Renal cortex interstitium (tissue), 15 donors: ENCODE results near the gene BET1. TPM values are rescaled to one million over a fixed set of nuclear protein-coding genes. Genes with fewer than 3 reads are reported as not detected.

ENCODE experiments used
- DNase-seq, 11 donors: peaks; one replicate each; pipeline ENCODE4 v3.0.0-alpha.2; 2013; ENCODE audit warnings: low read depth in 9 of 11, low spot score in 4 of 11; ENCODE audit errors: extremely low read depth in 1 of 11
- long read RNA-seq, 16 experiments: transcript quantifications; one replicate each; lab custom pipeline, GENCODE V29; 2026
- polyA plus RNA-seq, 3 donors: library from polyadenylated mRNA; unstranded; fragments of 120-200 nt; gene quantifications; one replicate each; pipeline ENCODE4 v1.2.1, GENCODE V29; 2013; ENCODE audit not compliant: insufficient read length in 3 of 3

BET1 gene, protein sequence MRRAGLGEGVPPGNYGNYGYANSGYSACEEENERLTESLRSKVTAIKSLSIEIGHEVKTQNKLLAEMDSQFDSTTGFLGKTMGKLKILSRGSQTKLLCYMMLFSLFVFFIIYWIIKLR
- 10 to 100 TPM; 46.5 to 52.2 (median 47.4) TPM for polyA plus RNA-seq
- long read RNA-seq, donor 1, transcript BET1-204 (3 exons, 601 nt), result minor isoform, 8 of 28 reads
- long read RNA-seq, donor 1, transcript BET1-201 (4 exons, 1,504 nt), result major isoform, 18 of 28 reads
- long read RNA-seq, donor 1, partial matches to known transcripts, result 0 of 28 reads
- long read RNA-seq, donor 1, other reads (novel, unspliced or antisense), result 0 of 28 reads
- long read RNA-seq, donor 2, transcript BET1-201 (4 exons, 1,504 nt), result major isoform, 16 of 22 reads
- long read RNA-seq, donor 2, transcript BET1-204 (3 exons, 601 nt), result minor isoform, 6 of 22 reads
- long read RNA-seq, donor 2, partial matches to known transcripts, result 0 of 22 reads
- long read RNA-seq, donor 2, other reads (novel, unspliced or antisense), result 0 of 22 reads
- long read RNA-seq, donor 3, transcript BET1-201 (4 exons, 1,504 nt), result major isoform, 60 of 492 reads
- long read RNA-seq, donor 3, transcript BET1-204 (3 exons, 601 nt), result minor isoform, 12 of 492 reads
- long read RNA-seq, donor 3, partial matches to known transcripts, result 419 of 492 reads
- long read RNA-seq, donor 3, other reads (novel, unspliced or antisense), result 0 of 492 reads
- long read RNA-seq, donor 4, transcript BET1-201 (4 exons, 1,504 nt), result major isoform, 43 of 51 reads
- long read RNA-seq, donor 4, transcript BET1-204 (3 exons, 601 nt), result minor isoform, 8 of 51 reads
- long read RNA-seq, donor 4, partial matches to known transcripts, result 0 of 51 reads
- long read RNA-seq, donor 4, other reads (novel, unspliced or antisense), result 0 of 51 reads
- long read RNA-seq, donor 5, result 0 reads
- long read RNA-seq, donor 6, transcript BET1-204 (3 exons, 601 nt), result minor isoform, 9 of 25 reads
- long read RNA-seq, donor 6, transcript BET1-201 (4 exons, 1,504 nt), result major isoform, 15 of 25 reads
- long read RNA-seq, donor 6, partial matches to known transcripts, result 0 of 25 reads
- long read RNA-seq, donor 6, other reads (novel, unspliced or antisense), result 0 of 25 reads
- long read RNA-seq, donor 7, transcript BET1-201 (4 exons, 1,504 nt), result major isoform, 47 of 56 reads
- long read RNA-seq, donor 7, transcript BET1-204 (3 exons, 601 nt), result minor isoform, 8 of 56 reads
- long read RNA-seq, donor 7, partial matches to known transcripts, result 0 of 56 reads
- long read RNA-seq, donor 7, other reads (novel, unspliced or antisense), result 0 of 56 reads
- long read RNA-seq, donor 8, result 0 reads
- long read RNA-seq, donor 9, transcript BET1-201 (4 exons, 1,504 nt), result major isoform, 39 of 51 reads
- long read RNA-seq, donor 9, transcript BET1-204 (3 exons, 601 nt), result minor isoform, 12 of 51 reads
- long read RNA-seq, donor 9, partial matches to known transcripts, result 0 of 51 reads
- long read RNA-seq, donor 9, other reads (novel, unspliced or antisense), result 0 of 51 reads
- long read RNA-seq, donor 10, transcript BET1-204 (3 exons, 601 nt), result minor isoform, 7 of 42 reads
- long read RNA-seq, donor 10, transcript BET1-201 (4 exons, 1,504 nt), result major isoform, 34 of 42 reads
- long read RNA-seq, donor 10, partial matches to known transcripts, result 0 of 42 reads
- long read RNA-seq, donor 10, other reads (novel, unspliced or antisense), result 0 of 42 reads
- long read RNA-seq, donor 11, transcript BET1-201 (4 exons, 1,504 nt), result major isoform, 43 of 49 reads
- long read RNA-seq, donor 11, transcript BET1-204 (3 exons, 601 nt), result minor isoform, 6 of 49 reads
- long read RNA-seq, donor 11, partial matches to known transcripts, result 0 of 49 reads
- long read RNA-seq, donor 11, other reads (novel, unspliced or antisense), result 0 of 49 reads
- long read RNA-seq, donor 12, transcript BET1-201 (4 exons, 1,504 nt), result major isoform, 10 of 13 reads
- long read RNA-seq, donor 12, partial matches to known transcripts, result 0 of 13 reads
- long read RNA-seq, donor 12, other reads (novel, unspliced or antisense), result 0 of 13 reads
- long read RNA-seq, donor 13, result 0 reads
- long read RNA-seq, donor 14, transcript BET1-201 (4 exons, 1,504 nt), result major isoform, 35 of 43 reads
- long read RNA-seq, donor 14, transcript BET1-204 (3 exons, 601 nt), result minor isoform, 8 of 43 reads
- long read RNA-seq, donor 14, partial matches to known transcripts, result 0 of 43 reads
- long read RNA-seq, donor 14, other reads (novel, unspliced or antisense), result 0 of 43 reads
- long read RNA-seq, donor 15, transcript BET1-201 (4 exons, 1,504 nt), result major isoform, 18 of 21 reads
- long read RNA-seq, donor 15, partial matches to known transcripts, result 0 of 21 reads
- long read RNA-seq, donor 15, other reads (novel, unspliced or antisense), result 0 of 21 reads
- long read RNA-seq, donor 16, transcript BET1-201 (4 exons, 1,504 nt), result major isoform, 116 of 129 reads
- long read RNA-seq, donor 16, transcript BET1-204 (3 exons, 601 nt), result minor isoform, 12 of 129 reads
- long read RNA-seq, donor 16, partial matches to known transcripts, result 0 of 129 reads
- long read RNA-seq, donor 16, other reads (novel, unspliced or antisense), result 0 of 129 reads

DNA sequence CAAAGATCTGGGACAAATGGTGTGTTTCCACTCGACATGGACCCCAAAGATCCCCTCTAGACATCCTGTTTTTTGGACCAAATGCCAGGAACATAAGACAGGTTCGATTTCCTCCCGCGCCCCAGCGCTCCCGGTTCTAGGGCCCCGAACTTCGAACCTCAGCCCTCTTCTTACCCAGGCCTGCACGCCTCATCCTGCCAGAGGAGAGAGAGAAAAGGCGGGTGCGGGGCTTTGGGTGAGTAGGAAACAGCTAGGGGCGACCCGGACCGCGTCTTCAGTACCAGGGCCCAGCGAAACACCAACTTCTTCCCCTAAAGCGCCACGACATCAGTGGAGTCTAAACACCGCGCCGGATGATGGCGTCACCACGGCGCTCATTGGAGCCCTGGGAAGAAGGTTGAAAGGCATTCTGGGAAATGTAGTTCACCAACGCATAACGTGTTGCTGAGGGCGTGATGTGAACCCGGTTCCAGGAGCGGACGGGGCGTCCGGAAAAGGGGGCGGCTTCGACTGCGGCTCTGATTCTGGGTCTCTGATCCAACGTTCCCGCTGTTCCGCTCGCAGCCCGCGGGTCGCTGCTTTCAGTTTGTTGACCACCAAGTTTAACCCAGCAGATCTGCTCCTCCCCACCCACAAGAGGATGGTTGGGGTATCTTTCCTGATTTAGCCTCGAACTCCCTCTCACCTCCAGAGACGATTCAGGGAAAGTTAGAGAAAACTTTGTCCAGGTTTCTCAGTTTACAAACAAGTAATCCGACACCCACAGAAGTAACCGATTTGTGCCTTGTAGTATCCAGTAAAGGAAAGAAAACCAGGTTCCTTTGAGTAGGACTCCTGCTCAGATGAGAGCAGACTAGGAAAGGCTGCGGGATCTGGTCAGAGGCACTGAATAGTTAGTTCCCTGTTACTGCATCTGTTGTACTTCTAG, at the start of gene BET1:
Gene BET1, minus strand, starts transcription at position 332 of the 928 bp plus-strand sequence. Its CDS starts 139 bp downstream, at position 193.
- peak; percentile 91 to 99 (median 97) for DNase-seq

- no peak for DNase-seq
These were observed 49.4 kb upstream of the BET1 start for GRCh38 chr7:94053532-94053931.

DNA sequence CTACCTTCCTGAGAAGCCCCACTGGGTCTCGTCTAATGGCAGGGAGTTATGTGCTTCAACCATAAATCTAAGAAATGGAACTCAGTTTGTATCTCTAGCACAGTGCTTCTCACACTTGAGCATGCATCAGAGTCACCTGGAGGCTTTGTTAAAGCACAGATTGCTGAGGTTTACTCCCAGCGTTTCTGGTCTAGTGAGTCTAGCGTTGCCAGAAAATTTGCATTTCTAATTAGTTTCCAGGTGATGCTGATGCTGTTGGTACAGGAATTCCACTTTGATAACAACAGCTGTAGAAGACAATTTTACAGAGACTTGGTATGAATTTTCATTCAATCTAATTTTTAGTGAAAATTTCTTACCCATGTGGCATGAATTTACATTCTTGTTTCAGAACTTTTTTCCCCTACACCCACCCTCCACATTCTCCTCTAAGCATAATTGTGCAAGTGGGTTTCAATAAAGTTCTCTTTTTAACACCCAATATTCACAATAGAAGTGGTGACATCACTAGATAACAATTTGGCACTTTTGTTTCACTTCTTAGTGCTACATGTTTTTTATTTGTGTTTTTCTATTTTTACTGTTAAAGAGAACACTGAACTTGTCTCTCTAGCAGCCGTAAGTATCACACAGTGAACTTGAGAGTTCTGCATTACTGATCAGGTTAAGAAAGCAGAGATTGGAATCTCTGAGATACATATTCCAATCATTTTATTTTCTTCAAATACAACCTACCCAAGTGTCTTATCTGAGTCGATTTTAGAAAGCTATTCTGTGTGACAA, 48.4 kb upstream of the BET1 start:
- DNase-seq, result peak in 1 of 11 donors; percentile 24

GRCh38 chr7:94050046-94050445, 45.9 kb upstream of the BET1 start:
- no peak for DNase-seq

DNA sequence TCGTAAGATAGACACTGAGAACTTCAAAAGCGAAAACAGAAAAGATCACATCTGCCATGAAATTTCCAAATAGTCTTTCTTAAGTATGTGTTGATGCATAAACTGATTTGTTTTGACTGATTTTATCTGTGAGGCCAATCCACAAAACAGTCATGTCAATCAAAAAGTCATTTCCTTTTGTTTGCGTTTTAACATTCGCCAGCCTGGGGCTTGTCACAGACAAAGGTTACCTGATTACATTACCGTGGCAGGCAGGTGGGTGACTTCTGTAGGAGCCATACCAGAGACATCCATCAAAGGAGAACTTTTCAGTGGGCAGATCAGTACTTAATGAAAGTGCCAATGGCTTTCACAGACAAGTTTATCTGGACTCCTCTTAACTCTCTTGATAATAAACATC, 45.5 kb upstream of the BET1 start:
- DNase-seq, result no peak

- no peak for DNase-seq
These were observed 44.6 kb upstream of the BET1 start for GRCh38 chr7:94048755-94049154.

DNA sequence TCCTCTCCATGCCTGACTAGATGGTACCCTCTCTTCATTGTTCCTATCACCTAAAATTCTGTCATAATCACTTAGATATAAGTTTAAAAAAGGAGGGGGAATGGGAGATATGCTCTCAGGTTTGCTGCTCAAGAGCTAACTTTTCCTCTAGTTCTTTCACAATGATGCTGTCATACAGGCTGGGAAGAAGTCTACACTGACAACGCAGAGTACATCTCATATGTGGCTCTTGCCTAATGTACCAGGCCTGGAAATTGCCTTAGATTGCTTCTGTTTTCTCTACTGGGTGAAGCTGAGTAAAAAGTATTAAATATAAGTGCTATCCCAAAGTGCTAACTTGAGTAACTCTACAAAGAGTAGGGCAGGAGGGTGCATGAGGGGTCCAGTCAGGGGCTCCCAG, 43.8 kb upstream of the BET1 start:
- no peak for DNase-seq

DNA sequence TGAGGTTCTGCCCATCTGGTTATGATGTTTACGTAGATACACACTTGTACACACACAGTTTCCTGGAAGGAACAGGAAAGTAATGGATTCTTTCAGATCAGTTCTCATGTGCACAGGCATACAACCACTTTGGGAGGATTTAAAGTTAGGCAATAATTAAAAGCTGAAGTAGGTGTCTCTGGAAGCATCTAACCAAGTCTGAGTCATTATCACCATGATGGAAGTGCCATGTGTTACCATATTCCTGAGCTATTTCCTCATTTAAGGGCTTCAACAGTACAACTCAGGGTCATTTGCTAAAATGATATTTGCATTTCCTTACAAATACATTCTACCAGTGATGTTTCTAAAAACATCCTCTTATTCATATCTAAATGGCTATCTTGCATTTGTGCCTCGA, 41.4 kb upstream of the BET1 start:
- DNase-seq, result no peak

GRCh38 chr7:94044806-94045205, 40.7 kb upstream of the BET1 start:
- no peak for DNase-seq

DNA sequence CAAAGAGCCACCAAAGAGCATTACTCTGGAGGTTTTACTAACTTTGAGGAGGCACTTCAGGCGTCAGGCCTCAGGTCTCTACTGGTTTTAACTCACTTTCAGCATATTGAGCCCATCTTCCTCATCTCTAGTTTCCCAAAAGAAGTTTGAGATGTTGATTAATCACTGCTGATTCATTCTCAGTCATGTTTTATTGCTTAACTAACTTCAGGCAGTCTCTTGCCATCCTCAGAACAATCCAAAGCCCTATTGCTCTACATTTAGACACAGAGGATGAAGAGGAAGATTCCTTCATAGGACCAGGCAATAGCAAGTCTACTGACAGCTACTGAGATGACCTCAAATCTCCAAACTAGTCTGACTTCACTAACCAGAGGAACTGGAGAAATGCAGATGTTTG, 39.1 kb upstream of the BET1 start:
- DNase-seq, result no peak

DNA sequence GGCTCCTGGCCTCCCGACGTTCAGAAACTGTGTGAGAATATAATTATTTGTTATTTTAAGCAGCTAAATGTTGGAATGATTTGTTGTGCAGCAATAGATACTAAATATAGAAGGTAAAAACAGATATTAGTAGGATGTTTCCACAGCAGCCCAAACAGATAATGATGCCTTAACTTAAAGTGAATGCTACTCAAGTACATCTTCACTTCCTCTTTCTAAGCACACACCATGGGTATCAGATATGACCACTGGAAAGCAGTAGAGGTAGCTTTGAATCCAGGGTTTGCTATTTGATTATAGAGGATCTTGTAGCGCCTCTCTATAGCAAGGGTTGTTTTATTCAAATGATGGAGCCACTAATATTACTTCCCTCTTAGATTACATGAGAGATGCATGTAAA, 38.2 kb upstream of the BET1 start:
- no peak for DNase-seq

GRCh38 chr7:94041529-94041928, 37.4 kb upstream of the BET1 start:
- no peak for DNase-seq

- DNase-seq, result no peak
These were observed 36.1 kb upstream of the BET1 start for GRCh38 chr7:94040254-94040653.

DNA sequence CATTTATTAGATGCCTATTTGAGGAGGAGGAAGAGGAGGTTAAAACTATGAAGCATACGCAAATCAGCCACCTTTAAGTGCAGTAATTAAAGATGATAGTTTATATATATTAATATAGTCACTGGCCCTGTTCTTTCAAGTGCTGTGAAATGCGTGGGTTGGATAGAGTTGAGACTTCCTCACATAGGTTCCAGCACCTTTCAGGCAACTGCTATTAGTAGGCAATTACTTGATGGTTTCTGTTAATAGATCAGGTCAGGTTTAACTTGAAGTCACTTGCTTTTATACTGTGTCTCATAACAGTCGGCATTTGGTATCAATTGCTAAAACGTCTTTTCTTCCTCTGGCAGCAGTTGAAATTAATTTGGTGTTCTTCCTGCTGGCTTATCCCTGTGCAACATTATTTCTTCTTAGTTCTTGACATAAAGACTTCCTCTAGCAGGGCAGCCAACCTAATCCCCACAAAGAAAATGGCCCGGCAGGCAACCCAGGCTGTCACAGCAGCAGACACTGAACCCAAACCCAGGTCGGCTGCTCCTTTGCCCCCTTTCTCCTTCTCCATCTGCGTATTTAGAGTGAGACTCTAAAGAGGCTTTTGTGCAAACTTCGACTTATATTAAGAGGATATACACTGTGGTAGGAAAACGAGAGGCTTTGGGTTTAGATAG, 35.3 kb upstream of the BET1 start:
- DNase-seq, result no peak
